ENCODE measurements around the gene CT47C1. TPM values are rescaled to one million over a fixed set of nuclear protein-coding genes. Genes with fewer than 3 reads are reported as not detected.

The CT47C1 gene
- total RNA-seq, 4 donors from 2014 or later, result not detected

DNA sequence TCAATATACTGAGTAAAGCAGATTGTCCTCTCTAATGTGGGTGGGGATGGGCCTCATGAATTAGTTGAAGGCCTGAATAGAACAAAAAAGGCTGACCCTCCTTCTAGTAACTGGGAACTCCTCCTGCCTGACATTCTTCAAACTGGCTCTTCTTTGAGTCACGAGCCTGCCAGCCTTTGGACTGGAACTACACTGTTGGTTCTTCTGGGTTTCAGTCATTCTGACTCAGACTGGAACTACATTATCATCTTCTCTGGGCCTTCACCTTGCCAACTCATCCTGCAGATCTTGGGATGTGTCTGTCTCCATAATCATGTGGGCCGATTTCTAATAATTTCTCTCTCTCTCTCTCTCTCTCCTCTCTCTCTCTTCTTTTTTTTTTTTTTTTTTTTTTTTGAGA, 26.9 kb upstream of the CT47C1 start:
- 94% methylated on average over 2 of the region's 2 CpGs for WGBS
- no peaks in the 10 kb centered on the region for H3K9me3 ChIP-seq
- H3K36me3 ChIP-seq, result no peaks in the 10 kb centered on the region
- H3K4me1 ChIP-seq, result peaks cover 2% of the 10 kb centered on the region
- H3K27ac ChIP-seq, result no peak overlapping the region
- no peaks in the 10 kb centered on the region for H3K27me3 ChIP-seq
- DNase-seq (ENCODE audit: low spot score in 2 of 2), result no peak
- H3K4me3 ChIP-seq, result no peak overlapping the region
- TF ChIP-seq POLR2AphosphoS5 (IDR thresholded peaks at IDR 0.05), result no peak
- no peak for TF ChIP-seq EP300 (IDR thresholded peaks at IDR 0.05)
- TF ChIP-seq, protein P1, sequence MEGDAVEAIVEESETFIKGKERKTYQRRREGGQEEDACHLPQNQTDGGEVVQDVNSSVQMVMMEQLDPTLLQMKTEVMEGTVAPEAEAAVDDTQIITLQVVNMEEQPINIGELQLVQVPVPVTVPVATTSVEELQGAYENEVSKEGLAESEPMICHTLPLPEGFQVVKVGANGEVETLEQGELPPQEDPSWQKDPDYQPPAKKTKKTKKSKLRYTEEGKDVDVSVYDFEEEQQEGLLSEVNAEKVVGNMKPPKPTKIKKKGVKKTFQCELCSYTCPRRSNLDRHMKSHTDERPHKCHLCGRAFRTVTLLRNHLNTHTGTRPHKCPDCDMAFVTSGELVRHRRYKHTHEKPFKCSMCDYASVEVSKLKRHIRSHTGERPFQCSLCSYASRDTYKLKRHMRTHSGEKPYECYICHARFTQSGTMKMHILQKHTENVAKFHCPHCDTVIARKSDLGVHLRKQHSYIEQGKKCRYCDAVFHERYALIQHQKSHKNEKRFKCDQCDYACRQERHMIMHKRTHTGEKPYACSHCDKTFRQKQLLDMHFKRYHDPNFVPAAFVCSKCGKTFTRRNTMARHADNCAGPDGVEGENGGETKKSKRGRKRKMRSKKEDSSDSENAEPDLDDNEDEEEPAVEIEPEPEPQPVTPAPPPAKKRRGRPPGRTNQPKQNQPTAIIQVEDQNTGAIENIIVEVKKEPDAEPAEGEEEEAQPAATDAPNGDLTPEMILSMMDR (IDR thresholded peaks at IDR 0.05), result no peak
- no peak for TF ChIP-seq POLR2A (IDR thresholded peaks at IDR 0.05)

DNA sequence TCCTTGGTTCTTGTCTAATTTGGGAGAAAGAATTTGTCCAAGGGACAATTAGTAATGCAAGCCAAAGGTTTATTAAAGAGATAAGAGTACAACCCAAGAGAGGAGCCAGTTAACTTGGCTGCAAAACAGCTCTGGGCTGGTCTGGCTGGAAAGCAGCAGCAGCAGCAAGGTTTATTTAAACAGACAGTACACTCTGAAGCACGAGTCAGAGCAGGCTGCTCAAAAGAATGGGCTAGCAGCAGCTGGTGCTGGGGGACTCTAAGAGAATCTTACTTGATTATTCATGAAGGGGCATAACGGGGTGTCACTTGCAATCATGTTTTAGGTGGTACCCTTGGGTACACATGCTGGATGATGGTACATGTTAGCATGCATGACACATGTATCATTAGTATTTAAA, 17.1 kb upstream of the CT47C1 start:
- Histone ChIP-seq H3K36me3 (no peaks in the 10 kb centered on the region), H3K27me3 (no peaks in the 10 kb centered on the region), H3K4me3 (no peak overlapping the region), H3K4me1 (no peaks in the 10 kb centered on the region), H3K9me3 (no peaks in the 10 kb centered on the region), H3K27ac (no peak overlapping the region)
- TF ChIP-seq POLR2AphosphoS5 (IDR thresholded peaks at IDR 0.05) (no peak), POLR2A (IDR thresholded peaks at IDR 0.05) (no peak), EP300 (IDR thresholded peaks at IDR 0.05) (no peak)
- WGBS, result 49% methylated on average over 2 of the region's 2 CpGs
- no peak for DNase-seq (ENCODE audit: low spot score in 2 of 2)

DNA sequence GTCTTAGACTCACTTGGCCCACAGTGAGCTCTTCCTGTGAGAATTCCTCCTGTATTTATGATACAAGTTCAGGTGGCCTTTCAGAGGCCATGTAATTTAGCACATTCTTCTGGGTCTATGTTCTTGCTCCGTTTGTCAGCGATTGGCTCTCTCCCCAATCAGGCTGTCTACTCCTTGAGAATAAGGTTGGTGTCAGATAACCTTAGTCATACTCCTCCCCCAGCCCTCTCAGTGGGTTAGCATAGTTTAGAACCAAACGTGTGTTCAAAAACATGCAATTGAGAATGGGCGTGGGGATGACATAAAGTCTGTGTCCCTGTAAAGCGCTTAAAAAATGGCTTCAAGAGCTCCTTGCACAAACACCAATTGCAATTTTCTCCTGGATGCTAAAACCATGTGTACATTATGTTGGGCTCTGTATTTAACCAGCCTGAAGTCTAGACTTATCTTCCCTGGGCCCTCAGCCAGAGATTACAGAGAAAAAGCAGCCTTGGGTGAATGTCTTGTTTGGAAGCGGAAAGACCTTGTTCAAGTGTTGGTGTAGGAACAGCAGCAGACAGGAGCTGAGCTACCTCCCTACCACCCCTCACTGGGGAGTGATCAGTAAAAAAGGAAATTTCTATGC, 9.9 kb upstream of the CT47C1 start:
- DNase-seq (ENCODE audit: low spot score in 2 of 2), result no peak
- TF ChIP-seq EP300 (IDR thresholded peaks at IDR 0.05) (no peak), POLR2AphosphoS5 (IDR thresholded peaks at IDR 0.05) (no peak), POLR2A (IDR thresholded peaks at IDR 0.05) (no peak)
- TF ChIP-seq, protein P1 (IDR thresholded peaks at IDR 0.05), result no peak
- WGBS, result 71% methylated on average over 6 of the region's 6 CpGs

DNA sequence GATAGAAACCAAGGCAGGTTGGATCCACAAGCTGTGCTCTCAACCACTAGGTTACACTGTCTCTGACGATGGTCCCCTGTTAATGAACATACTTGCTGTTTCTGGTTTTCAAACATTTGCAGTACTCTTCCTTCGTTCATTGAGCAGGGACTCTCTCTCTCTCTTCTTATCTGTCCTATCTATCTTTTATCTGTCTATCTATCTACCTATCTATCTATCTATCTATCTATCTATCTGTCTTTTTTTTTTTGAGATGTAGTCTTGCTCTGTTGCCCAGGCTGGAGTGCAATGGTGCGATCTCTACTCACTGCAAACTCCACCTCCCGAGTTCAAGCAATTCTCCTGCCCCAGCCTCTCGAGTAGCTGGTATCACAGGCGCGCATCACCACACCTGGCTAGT, 9.4 kb upstream of the CT47C1 start:
- H3K27me3 ChIP-seq, result no peaks in the 10 kb centered on the region
- WGBS, result 89% methylated on average over 7 of the region's 7 CpGs
- TF ChIP-seq, protein P1 (IDR thresholded peaks at IDR 0.05), result no peak
- no peaks in the 10 kb centered on the region for H3K36me3 ChIP-seq
- H3K27ac ChIP-seq, result no peak overlapping the region
- no peaks in the 10 kb centered on the region for H3K9me3 ChIP-seq
- no peaks in the 10 kb centered on the region for H3K4me1 ChIP-seq
- DNase-seq (ENCODE audit: low spot score in 2 of 2), result no peak
- no peak overlapping the region for H3K4me3 ChIP-seq

More for the DNA sequence above, 9.9 kb upstream of the CT47C1 start:
- Histone ChIP-seq H3K4me1 (no peaks in the 10 kb centered on the region), H3K27me3 (no peaks in the 10 kb centered on the region), H3K9me3 (no peaks in the 10 kb centered on the region), H3K36me3 (no peaks in the 10 kb centered on the region), H3K4me3 (no peak overlapping the region), H3K27ac (no peak overlapping the region)

DNA sequence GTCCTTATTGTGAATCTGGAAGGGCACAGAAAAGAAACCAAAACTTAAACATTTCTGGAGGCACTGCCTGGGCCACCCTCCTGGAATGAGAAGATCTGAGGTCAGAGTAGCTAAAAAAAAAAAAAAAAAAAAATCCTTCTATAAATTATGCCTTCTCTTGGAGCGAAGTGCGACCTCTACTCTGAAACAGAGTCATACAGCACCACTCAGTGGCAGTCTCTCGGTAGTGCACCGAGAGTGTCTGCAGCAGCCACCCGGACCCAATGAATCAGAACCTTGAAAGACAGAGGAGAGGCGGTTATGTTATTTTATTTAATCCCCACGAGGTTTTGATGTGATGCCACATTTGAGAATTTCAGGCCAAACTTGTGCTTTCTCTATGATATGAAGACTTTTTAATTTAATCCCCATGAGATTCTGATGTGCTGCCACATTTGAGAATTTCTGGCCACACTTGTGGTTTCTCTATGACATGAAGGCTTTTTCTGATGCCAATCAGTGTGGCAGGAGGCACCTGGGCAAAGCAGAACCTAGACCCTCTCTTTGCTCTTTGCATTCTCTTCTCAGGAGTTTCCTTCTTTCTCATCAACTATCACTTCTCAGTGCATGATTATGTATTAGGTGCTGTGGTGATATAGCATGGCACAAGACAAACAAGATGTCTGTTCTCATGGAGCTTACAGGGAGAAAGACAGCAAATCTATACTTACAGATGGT, 5.6 kb upstream of the CT47C1 start:
- no peak for DNase-seq (ENCODE audit: low spot score in 2 of 2)
- WGBS, result 4% methylated on average over 7 of the region's 7 CpGs
- H3K27ac ChIP-seq, result no peak overlapping the region

More for the DNA sequence above, 5.6 kb upstream of the CT47C1 start:
- H3K4me3 ChIP-seq, result no peak overlapping the region
- no peaks in the 10 kb centered on the region for H3K9me3 ChIP-seq
- TF ChIP-seq POLR2AphosphoS5 (IDR thresholded peaks at IDR 0.05), result no peak
- TF ChIP-seq, protein P1 (IDR thresholded peaks at IDR 0.05), result peak; percentile 36 to 42
- TF ChIP-seq POLR2A (IDR thresholded peaks at IDR 0.05), result no peak
- H3K4me1 ChIP-seq, result no peaks in the 10 kb centered on the region
- no peaks in the 10 kb centered on the region for H3K36me3 ChIP-seq
- no peaks in the 10 kb centered on the region for H3K27me3 ChIP-seq
